Left renal pelvis (tissue), 4 donors: ENCODE measurements around the gene KNDC1. TPM values are rescaled to one million over a fixed set of nuclear protein-coding genes. Genes with fewer than 3 reads are reported as not detected.
"Not testable (repeated sequence)": the region's sequence is repeated elsewhere in the genome, so short reads cannot be mapped to it uniquely, and the experiment has no call there.

Source experiments
- DNase-seq, 4 donors: peaks; one replicate each; pipeline ENCODE4 v3.0.0-alpha.2; 2013; ENCODE audit warnings: low read depth in 4 of 4, low spot score in 3 of 4
- polyA plus RNA-seq, 4 donors: library from polyadenylated mRNA; unstranded; fragments of 120-200 nt; gene quantifications; one replicate each; pipeline ENCODE4 v1.2.1, GENCODE V29; 2013; ENCODE audit not compliant: insufficient read length in 4 of 4

The KNDC1 gene
- polyA plus RNA-seq, 4 donors, result 2.5 to 10.0 (median 6.9) TPM

DNA sequence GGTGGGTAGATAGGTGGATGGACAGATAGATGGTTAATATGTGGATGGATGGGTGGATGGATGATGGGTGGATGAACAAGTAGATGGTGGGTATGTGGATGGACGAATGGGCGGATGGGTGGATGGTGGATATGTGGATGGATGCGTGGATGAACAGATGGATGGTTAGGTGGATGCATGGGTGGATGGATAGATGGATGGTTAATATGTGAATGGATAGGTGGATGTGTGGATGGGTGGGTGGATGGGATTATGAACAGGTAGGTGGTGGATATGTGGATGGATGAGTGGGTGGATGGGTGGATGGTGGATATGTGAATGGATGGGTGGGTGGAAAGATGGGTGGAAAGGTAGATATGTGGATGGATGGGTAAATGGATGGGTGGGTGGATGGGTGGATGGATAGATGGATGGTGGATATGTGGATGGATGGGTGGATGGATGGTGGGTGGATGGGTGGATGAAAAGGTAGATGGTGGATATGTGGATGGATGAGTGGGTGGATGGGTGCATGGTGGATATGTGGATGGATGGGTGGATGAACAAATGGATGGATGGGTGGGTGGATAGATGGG, 14.8 kb downstream of the KNDC1 start:
- DNase-seq, result no peak

GRCh38 chr10:133175624-133176023, 15.6 kb downstream of the KNDC1 start:
- DNase-seq, result not testable (repeated sequence)

DNA sequence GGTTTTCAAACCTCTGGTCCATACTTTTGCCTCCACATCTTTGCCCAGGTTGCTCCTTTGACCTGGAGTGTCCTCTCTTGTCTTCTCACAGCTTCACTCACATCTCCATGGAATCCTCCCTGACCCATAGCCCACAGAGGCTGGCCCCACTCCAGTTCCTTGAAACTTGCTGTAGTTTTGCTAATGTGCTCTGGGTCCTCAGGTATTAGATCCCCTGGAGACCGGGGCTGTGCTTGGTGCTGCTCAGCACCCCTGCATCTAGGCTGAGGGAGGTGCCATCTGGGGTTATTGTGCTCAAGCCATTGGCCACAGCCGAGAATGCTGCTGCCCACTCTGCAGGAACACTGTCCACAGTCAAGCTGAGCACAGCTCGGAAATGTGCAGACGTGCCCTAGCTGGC, 16.5 kb downstream of the KNDC1 start:
- DNase-seq, result no peak

DNA sequence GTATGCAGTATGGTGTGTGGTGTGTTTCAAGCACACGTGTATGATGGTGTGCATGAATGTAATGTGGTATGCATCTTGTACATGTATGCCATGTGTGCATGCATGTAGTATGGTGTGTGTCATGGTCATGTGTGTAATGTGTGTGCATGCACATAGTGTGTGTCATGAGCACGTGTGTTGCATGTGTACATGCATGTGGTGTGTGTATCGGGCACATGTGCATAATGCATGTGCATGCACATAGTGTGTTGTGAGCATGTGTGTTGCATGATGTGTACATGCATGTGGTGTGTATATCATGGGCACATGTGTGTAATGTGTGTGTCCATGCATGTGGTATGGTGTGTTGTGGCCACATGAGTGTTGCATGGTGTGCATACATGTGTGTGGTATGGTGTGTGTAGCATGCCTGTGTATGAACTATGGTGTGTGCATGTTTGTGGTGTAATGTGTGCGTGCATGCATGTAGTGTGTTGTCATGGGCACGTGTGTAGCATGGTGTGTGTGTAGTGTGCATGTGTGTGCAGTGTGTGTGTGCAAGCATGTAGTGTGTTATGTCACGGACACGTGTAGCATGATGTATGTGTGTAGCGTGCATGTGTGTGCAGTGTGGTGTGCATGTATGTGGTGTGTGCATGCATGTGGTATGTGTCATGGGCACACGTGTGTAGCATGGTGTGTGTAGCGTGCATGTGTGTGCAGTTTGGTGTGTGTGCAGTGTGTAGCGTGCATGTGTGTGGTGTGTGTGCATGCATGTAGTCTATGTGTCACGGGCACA, 17.6 kb downstream of the KNDC1 start:
- DNase-seq, result no peak

DNA sequence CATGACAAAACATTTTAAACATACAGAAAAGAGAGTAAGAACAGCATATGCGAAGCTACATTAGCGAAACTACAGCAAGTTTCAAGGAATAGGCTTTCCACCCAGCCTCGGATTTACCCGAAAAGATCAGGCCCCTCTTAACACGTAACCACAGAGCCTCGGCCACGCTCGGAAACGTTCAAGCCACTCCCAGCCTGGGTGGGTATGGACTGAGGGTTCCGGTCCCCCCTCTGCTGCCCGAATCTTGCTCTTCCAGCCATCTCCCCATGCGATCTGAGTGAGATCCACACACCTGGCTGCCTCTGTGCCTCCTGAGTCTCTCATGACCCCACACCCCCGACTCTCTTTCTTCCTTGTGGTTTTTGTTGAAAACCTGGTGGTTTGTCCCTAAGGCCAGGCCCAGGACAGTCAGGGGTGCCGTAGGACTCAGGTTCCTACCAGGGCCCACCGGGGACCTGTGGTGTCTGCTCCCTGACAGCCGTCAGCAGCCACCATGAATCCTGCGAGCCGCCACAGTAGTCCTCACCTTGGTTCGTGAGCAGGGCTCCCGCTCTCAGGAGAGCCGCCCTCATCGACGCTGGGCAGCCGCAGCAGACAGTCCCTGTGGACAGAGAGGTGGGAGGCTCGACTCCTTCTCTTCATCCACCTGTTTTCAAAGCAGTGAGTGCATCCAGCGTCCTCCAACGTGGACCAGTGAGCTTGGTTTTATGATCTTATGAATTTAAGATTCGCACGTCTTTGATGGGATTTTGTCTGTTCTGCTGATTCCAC, 18.5 kb downstream of the KNDC1 start:
- no peak for DNase-seq

DNA sequence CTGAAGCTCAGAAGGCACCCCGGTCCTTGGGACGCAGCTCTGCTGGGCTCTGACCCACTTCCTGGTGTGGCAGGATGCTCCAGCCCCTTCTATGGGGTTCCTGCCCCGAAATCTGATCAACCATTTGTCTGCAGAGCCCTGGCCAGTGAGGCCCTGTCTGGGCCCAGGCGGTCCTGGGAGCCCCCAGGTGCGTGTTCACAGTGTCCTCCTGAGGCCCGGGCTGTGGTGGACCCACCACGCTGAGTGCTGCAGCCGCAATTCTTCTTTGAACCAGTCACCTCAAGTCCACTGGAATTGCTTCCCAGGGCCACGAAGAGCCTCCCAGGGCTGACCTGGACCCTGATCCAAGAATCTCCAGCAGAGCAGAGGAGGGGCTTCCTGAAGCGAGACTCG, 19.1 kb downstream of the KNDC1 start:
- no peak for DNase-seq

GRCh38 chr10:133179651-133180050, 19.6 kb downstream of the KNDC1 start:
- no peak for DNase-seq

- DNase-seq, result no peak
These were observed 20.4 kb downstream of the KNDC1 start for GRCh38 chr10:133180192-133180964.

DNA sequence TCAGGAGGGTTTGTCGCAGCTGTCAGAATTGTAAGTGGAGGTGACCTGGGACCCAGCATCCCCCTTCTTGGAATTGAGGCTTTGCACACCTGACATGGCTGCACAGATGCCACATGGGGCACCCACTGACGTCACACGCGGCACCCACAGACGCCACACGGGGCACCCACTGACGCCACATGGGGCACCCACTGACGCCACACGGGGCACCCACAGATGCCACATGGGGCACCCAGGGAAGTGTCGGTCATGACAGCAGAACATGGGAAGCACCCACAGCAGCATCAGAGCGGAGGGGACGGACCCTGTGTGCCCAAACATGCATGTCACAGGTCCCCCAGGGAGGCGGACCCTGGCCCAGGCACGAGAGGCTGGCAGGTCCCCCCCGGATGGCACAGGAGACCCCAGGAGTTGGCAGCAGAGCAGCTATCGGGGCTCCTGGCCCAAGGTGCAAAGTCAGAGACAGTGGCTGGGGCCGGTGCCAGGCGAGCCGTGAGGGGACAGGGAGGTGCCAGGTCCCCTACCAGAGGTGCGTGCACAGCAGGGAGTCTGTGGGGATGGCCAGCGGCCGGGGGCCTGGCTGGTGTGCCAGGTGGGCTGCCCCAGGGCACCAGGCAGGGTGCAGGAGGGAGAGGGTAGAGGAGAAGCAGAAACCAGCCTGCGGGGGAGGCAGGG, 21.1 kb downstream of the KNDC1 start:
- no peak for DNase-seq

- DNase-seq, result no peak
These were observed 22.2 kb downstream of the KNDC1 start for GRCh38 chr10:133182190-133182589.

DNA sequence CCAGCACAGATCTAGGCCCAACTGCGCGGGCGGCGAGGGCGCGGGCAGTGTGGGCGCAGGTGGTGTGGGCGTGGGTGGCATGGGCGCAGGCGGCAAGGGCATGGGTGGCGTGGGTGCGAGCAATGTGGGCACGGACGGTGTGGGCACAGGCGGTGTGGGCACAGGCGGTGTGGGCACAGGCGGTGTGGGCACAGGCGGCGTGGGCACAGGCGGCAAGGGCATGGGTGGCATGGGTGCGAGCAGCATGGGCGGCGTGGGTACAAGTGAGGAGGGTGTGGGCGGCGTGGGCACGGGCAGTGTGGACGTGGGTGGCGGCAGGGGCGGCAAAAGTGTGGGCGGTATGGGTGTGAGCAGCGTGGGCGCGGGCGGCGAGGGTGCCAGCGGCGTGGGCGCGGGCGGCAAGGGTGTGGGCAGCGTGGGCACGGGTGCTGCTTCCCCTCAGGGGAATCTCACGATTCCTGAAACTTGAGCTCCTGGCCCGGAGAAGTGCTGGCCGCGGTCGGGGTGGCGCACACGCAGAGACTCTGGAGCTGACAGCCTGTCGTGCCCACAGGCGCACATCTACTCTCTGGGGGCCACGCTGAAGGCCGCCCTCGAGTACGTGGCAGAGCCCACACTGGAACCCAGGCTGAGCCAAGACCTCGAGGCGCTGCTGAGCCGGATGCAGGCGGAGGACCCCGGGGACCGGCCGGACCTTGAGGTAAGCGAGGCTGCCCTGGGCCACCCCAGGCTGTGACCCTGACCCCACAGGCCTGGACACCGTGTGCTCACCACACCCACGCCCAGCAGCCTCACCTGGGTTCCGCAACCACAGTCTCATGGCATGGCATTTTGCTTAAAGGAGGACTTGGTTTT, 23.0 kb downstream of the KNDC1 start:
- DNase-seq, result no peak

DNA sequence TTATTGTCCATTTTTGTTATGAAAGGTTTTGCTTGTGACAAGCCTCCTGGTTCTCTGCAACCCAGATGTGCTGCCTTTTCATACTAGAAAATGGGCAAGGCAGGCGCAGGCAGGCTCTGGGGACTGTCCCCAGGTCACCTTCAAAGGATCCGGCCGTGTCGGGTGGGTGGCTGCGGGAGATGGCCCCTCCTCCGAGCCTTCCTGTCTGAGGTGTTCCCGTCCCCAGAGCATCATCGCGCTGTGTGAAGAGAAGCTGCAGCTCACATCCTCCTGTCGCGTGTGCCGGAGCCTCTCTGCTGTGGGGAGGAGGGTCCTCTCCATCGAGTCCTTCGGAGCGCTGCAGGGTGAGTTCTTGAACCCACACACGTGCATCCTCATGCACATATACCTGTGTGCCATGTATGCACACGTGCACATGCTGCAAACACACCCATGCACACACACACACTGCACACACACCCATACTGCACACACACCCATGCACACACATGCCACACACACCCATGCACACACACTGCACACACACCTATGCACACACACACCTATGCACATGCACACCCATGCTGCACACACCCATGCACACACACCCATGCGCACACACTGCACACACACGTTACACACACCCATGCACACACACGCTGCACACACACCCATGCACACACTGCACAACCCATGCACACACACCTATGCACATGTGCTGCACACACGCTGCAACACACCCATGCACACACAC, 23.8 kb downstream of the KNDC1 start:
- DNase-seq, result no peak

- no peak for DNase-seq
These were observed 24.7 kb downstream of the KNDC1 start for GRCh38 chr10:133184591-133185244.

- no peak for DNase-seq
These were observed 25.4 kb downstream of the KNDC1 start for GRCh38 chr10:133185421-133185820.

GRCh38 chr10:133185916-133186315, 25.9 kb downstream of the KNDC1 start:
- no peak for DNase-seq

DNA sequence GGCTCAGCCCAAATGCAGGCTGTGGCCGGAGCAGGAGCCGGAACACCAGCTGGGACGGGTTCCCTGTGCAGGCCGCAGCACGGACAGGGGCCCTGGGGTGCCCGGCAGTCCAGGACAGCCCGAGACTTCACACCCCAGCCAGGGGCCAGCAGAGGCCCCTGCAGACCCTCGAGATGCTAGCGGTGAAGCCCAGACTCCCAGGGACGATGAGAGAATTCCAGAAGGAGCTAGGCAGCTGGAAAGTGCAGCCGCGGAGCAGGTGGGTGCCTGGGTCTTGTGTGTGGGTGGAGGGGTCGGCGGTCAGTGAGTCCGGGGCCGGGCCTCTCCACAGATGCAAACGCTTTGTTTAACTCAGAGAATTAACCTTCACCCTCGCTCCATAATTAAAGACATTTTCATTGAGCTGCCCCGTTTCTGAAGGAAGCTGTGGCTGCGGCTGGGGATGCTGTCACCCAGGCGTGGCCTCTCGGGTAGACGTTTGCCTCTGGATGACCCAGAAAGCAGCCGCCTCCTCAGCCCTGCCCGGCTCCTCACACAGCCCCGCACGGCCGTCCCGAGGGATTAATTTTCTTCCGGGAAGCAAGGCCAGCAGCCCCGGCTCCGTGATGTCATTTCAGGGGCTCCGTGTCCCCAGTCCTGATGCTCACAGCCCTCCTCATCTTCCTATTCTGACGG, 26.5 kb downstream of the KNDC1 start:
- no peak for DNase-seq

- no peak for DNase-seq
These were observed 27.3 kb downstream of the KNDC1 start for GRCh38 chr10:133187091-133187905.
